ENCODE measurements around the gene CUX1.

DNA sequence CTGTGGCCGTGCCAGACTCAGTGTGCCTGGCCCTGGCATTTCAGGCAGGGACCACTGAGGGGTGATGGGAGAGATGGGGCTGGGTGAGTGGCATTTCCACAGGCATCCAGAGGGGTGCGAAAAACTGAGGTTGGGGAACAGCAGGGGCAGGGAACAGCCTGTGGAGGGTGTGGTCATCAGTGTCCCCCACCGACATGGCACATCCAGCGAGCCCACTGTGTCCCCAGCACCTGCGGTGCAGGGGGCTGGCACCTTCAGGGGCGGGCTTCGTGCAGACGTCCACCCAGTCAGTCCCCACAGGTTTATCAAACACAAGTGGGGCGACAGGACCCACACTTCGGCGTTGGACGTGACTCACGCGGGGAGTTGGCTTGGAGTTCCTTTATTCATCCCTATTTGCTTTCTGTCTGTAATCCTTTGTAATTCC, 14.8 kb downstream of the CUX1 start:
- TF ChIP-seq, protein P1, sequence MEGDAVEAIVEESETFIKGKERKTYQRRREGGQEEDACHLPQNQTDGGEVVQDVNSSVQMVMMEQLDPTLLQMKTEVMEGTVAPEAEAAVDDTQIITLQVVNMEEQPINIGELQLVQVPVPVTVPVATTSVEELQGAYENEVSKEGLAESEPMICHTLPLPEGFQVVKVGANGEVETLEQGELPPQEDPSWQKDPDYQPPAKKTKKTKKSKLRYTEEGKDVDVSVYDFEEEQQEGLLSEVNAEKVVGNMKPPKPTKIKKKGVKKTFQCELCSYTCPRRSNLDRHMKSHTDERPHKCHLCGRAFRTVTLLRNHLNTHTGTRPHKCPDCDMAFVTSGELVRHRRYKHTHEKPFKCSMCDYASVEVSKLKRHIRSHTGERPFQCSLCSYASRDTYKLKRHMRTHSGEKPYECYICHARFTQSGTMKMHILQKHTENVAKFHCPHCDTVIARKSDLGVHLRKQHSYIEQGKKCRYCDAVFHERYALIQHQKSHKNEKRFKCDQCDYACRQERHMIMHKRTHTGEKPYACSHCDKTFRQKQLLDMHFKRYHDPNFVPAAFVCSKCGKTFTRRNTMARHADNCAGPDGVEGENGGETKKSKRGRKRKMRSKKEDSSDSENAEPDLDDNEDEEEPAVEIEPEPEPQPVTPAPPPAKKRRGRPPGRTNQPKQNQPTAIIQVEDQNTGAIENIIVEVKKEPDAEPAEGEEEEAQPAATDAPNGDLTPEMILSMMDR (IDR thresholded peaks at IDR 0.05) = no peak
- no peak for TF ChIP-seq POLR2A (IDR thresholded peaks at IDR 0.05)

Data from esophagus squamous epithelium (tissue), 4 donors.